GM19455 (cell line): Measurements from ENCODE around the gene BCL2L11.

Experiments
- ATAC-seq: cut with Tn5 transposase; IDR thresholded peaks from one replicate; pipeline ENCODE4 v1.9.1; 2021; ENCODE audit not compliant: unreplicated experiment

BCL2L11 gene

GRCh38 chr2:111117598-111118480 lies 2.9 kb upstream of the BCL2L11 start:
- ATAC-seq = no peak

- ATAC-seq = no peak
Measured at GRCh38 chr2:111118481-111118980, 2.2 kb upstream of the BCL2L11 start.

- ATAC-seq = no peak
Measured at GRCh38 chr2:111118981-111119821, 1.5 kb upstream of the BCL2L11 start.

GRCh38 chr2:111119822-111120252 lies 877 bp upstream of the BCL2L11 start:
- no peak for ATAC-seq

GRCh38 chr2:111121028-111121827 lies 514 bp downstream of the BCL2L11 start:
- no peak for ATAC-seq

GRCh38 chr2:111121828-111122630 lies 1.3 kb downstream of the BCL2L11 start:
- peak; percentile 50 for ATAC-seq

GRCh38 chr2:111122631-111123421 lies 2.1 kb downstream of the BCL2L11 start:
- ATAC-seq = peak; percentile 9

GRCh38 chr2:111123751-111124150 lies 3.0 kb downstream of the BCL2L11 start:
- no peak for ATAC-seq

GRCh38 chr2:111126581-111126980 lies 5.9 kb downstream of the BCL2L11 start:
- ATAC-seq = no peak

- no peak for ATAC-seq
Measured at GRCh38 chr2:111127351-111127750, 6.6 kb downstream of the BCL2L11 start.

GRCh38 chr2:111128096-111128495 lies 7.4 kb downstream of the BCL2L11 start:
- no peak for ATAC-seq

- no peak for ATAC-seq
Measured at GRCh38 chr2:111133603-111134002, 12.9 kb downstream of the BCL2L11 start.

- no peak for ATAC-seq
Measured at GRCh38 chr2:111134055-111134454, 13.3 kb downstream of the BCL2L11 start.

GRCh38 chr2:111135237-111135909 lies 14.7 kb downstream of the BCL2L11 start:
- ATAC-seq = no peak

GRCh38 chr2:111135910-111136297 lies 15.2 kb downstream of the BCL2L11 start:
- ATAC-seq = no peak

- no peak for ATAC-seq
Measured at GRCh38 chr2:111138839-111139238, 18.1 kb downstream of the BCL2L11 start.

- ATAC-seq = no peak
Measured at GRCh38 chr2:111139637-111140317, 19.1 kb downstream of the BCL2L11 start.

GRCh38 chr2:111140815-111141214 lies 20.1 kb downstream of the BCL2L11 start:
- ATAC-seq = no peak
